MCF 10A (cell line): ENCODE results near the gene ARSG. TPM values are rescaled to one million over a fixed set of nuclear protein-coding genes. Genes with fewer than 3 reads are reported as not detected.
A peak's percentile ranks its signal among the peaks of the same experiment; 100 is the strongest.
"Not testable (repeated sequence)": the region's sequence is repeated elsewhere in the genome, so short reads cannot be mapped to it uniquely, and the experiment has no call there.

Source experiments
- BruUV-seq: library from RNA; stranded (reverse); fragments of 400-500 nt; replicated peaks from 2 replicates; lab custom pipeline; 2021; lab: Mats Ljungman, UMichigan
- CTCF ChIA-PET: fragments of 300-600 bp; sonication (Branson Sonifier 250); formaldehyde crosslinking; extraction: SDS; loops from one replicate; lab custom pipeline; 2021; ENCODE audit warnings: antibody characterized with exemption, inconsistent platforms; lab: Yijun Ruan, JAX
- POLR2A ChIA-PET: fragments of 300-600, 350-650 bp; sonication (Branson Sonifier 250); formaldehyde crosslinking; extraction: SDS; loops from one replicate; lab custom pipeline; 2020; ENCODE audit warnings: antibody characterized with exemption, inconsistent platforms; lab: Yijun Ruan, JAX
- DNase-seq: peaks from one replicate; pipeline ENCODE4 v3.0.0-alpha.2; 2018; ENCODE audit not compliant: unreplicated experiment
- H3K27ac Mint-ChIP-seq: one replicate; pipeline ENCODE4 v1.8.0; 2022; ENCODE audit warnings: mild to moderate bottlenecking, low read depth, mixed read lengths; ENCODE audit not compliant: unreplicated experiment
- H3K27me3 Mint-ChIP-seq: one replicate; pipeline ENCODE4 v1.8.0; 2022; ENCODE audit warnings: mixed read lengths; ENCODE audit not compliant: insufficient read depth, unreplicated experiment
- H3K36me3 Mint-ChIP-seq: one replicate; pipeline ENCODE4 v1.8.0; 2022; ENCODE audit warnings: mild to moderate bottlenecking, moderate library complexity, mixed read lengths; ENCODE audit not compliant: insufficient read depth, unreplicated experiment
- H3K4me1 Mint-ChIP-seq: one replicate; pipeline ENCODE4 v1.8.0; 2022; ENCODE audit warnings: mixed read lengths; ENCODE audit not compliant: insufficient read depth, unreplicated experiment
- H3K4me3 Mint-ChIP-seq: one replicate; pipeline ENCODE4 v1.8.0; 2022; ENCODE audit warnings: mild to moderate bottlenecking, moderate library complexity, mixed read lengths; ENCODE audit not compliant: unreplicated experiment
- H3K9me3 Mint-ChIP-seq: one replicate; pipeline ENCODE4 v1.8.0; 2022; ENCODE audit warnings: mixed read lengths; ENCODE audit not compliant: unreplicated experiment
- intact Hi-C: fragments of 100-400 bp; cut with micrococcal nuclease; formaldehyde crosslinking; loops from 2 replicates; pipeline ENCODE4 v1.14.1; 2022
- total RNA-seq: library from RNA; stranded (reverse); gene quantifications from 2 replicates; pipeline ENCODE4 v1.2.3, GENCODE V29; 2022
- TF ChIP-seq, protein P1 (sequence below): fragments of 200-600 bp; IDR thresholded peaks from one replicate; pipeline ENCODE4 v1.8.0; 2022; ENCODE audit warnings: antibody characterized with exemption, mild to moderate bottlenecking; ENCODE audit not compliant: unreplicated experiment

ARSG gene
- total RNA-seq, 1 experiment from 2014 or later = 5.9 TPM

DNA sequence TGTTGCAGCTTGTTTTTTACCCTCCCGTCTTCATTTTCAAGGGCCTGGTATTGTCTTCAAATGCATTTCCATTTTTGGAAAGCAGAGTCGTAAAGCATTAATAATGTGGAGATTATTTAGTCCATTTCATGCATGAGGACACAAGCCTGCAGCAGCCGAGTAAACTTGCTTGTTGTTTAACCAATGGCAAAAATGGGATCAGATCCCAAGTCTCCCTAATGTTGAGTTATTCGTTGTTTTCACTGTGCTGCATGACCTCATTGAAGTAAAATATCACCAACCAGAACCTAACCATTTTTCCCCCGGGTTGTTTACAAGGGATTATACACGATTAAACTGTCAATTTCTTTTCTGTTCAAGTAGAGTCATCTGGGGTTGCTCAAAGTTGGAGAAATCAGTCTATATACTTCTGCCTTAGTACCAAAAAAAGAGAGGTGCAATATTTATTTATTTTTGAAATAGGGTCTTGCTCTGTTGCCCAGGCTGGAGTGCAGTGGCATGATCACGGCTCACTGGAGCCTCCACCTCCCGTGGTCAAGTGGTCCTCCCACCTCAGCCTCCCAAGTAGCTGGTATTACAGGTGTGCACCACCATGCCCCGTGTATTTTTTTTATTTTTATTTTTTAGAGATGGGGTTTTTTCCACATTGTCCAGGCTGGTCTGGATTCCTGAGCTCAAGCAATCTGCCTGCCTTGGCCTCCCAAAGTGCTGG, 31.1 kb upstream of the ARSG start:
- no peak for DNase-seq
- Mint-ChIP-seq H3K36me3 (peaks cover 16% of the 10 kb centered on the region), H3K9me3 (no peaks in the 10 kb centered on the region), H3K27ac (no peak overlapping the region), H3K4me1 (no peaks in the 10 kb centered on the region), H3K27me3 (no peaks in the 10 kb centered on the region), H3K4me3 (no peak overlapping the region)
- intact Hi-C loops = loop anchor here (5.0 kb wide), 1 partner anchor 502 kb away; no protein-coding TSS in a partner anchor
- TF ChIP-seq, protein P1, sequence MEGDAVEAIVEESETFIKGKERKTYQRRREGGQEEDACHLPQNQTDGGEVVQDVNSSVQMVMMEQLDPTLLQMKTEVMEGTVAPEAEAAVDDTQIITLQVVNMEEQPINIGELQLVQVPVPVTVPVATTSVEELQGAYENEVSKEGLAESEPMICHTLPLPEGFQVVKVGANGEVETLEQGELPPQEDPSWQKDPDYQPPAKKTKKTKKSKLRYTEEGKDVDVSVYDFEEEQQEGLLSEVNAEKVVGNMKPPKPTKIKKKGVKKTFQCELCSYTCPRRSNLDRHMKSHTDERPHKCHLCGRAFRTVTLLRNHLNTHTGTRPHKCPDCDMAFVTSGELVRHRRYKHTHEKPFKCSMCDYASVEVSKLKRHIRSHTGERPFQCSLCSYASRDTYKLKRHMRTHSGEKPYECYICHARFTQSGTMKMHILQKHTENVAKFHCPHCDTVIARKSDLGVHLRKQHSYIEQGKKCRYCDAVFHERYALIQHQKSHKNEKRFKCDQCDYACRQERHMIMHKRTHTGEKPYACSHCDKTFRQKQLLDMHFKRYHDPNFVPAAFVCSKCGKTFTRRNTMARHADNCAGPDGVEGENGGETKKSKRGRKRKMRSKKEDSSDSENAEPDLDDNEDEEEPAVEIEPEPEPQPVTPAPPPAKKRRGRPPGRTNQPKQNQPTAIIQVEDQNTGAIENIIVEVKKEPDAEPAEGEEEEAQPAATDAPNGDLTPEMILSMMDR = no peak
- POLR2A ChIA-PET = interaction anchor here (0.8 to 2.2 kb wide), 3 partner anchors 12 to 198 kb away, joined by 4 to 30 read pairs (median 8); partner anchors contain the start of gene AMZ2
- BruUV-seq = no TSS peak
- CTCF ChIA-PET = interaction anchor here (0.6 to 1.0 kb wide), 7 partner anchors 8 to 207 kb away, joined by 3 to 4 read pairs (median 3); no protein-coding TSS in a partner anchor

DNA sequence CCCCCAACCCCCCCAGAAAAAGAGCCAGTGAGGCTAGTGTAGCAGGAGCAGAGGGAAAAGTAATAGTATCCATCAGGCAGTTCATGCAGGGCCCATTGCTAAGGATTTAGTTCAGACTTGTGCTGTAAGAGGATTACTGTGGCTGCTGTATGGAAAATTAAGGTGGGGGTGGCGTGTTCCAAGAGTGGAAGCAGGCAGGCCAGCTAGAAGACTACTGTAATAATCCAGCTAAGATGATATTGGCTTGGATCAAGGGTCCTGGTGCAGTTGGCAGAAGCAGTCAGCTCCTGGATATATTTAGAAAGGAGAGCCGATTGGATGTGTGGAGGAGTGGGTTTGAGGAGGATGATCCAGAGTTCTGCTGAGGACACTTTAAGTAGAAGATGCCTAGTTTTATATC, 28.8 kb upstream of the ARSG start:
- H3K9me3 Mint-ChIP-seq, H3K27ac Mint-ChIP-seq, DNase-seq, H3K4me3 Mint-ChIP-seq, H3K4me1 Mint-ChIP-seq, BruUV-seq, H3K27me3 Mint-ChIP-seq, H3K36me3 Mint-ChIP-seq: not testable (repeated sequence)
- intact Hi-C loops = loop anchor here (5.0 kb wide), 1 partner anchor 500 kb away; no protein-coding TSS in a partner anchor
- POLR2A ChIA-PET = interaction anchor here (0.6 to 1.6 kb wide), 4 partner anchors 14 to 195 kb away, joined by 3 to 6 read pairs (median 4); partner anchors contain the start of genes AMZ2 and WIPI1
- CTCF ChIA-PET = interaction anchor here (0.6 to 4.9 kb wide), 19 partner anchors 10 to 1072 kb away, joined by 3 to 78 read pairs (median 4); partner anchors contain the start of gene ARSG

DNA sequence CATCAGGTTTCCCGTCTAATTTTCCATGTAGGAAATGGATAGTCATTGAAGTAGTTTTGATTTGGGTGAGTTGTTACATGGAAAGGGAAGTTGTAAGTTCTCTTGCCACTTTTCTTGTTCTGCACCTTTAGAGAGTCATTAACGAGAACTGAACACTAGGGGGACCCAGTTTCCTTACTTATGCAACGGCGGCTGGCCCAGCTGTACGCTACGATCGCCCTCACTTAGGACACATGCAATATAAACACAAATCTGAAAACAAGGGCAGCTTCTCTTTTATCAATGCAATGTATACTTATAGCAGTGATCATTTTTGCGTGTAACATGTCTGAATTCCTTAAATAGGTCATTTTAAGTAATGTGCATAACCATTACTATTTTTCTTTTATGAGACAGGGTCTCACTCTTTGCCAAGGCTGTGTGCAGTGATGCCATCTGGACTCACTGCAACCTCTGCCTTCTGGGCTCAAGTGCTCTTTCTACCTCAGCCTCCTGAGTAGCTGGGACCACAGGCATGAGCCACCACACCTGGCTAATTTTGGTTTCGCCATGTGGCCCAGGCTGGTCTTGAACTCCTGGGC, 28.1 kb upstream of the ARSG start:
- intact Hi-C loops = loop anchor here (1.0 to 5.0 kb wide), 4 partner anchors 136 to 499 kb away; no protein-coding TSS in a partner anchor
- BruUV-seq, H3K27me3 Mint-ChIP-seq, H3K27ac Mint-ChIP-seq, H3K9me3 Mint-ChIP-seq, H3K4me3 Mint-ChIP-seq, H3K36me3 Mint-ChIP-seq, H3K4me1 Mint-ChIP-seq: not testable (repeated sequence)
- ChIA-PET CTCF (interaction anchor here (0.7 to 4.9 kb wide), 22 partner anchors 11 to 1073 kb away, joined by 3 to 78 read pairs (median 4); no protein-coding TSS in a partner anchor), POLR2A (interaction anchor here (0.5 to 1.8 kb wide), 8 partner anchors 15 to 196 kb away, joined by 3 to 6 read pairs (median 4); partner anchors contain the start of genes AMZ2 and WIPI1)
- TF ChIP-seq, protein P1 = peak; percentile 42
- peak; percentile 27 for DNase-seq

DNA sequence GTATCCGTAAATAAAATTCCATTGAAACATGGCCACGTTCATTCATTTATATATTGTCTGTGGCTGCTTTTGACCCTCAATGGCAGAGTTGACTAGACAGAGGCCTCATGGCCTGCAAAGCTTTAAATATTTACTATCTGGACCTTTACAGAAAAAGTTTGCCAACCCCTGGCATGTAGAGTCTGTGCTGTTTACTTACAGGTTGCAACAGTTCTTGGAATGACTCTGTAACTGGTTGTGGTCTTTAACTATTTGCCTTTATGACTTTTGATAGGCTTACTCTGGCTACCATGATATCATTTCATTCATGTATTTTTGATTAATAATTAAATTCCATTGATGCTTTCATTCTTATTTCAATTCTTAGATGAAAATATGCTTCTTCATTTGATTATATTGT, 25.5 kb upstream of the ARSG start:
- POLR2A ChIA-PET = interaction anchor here (2.0 kb wide), 1 partner anchor 190 kb away, joined by 8 read pairs; no protein-coding TSS in a partner anchor

More for the DNA sequence above, 25.5 kb upstream of the ARSG start:
- H3K4me3 Mint-ChIP-seq, H3K36me3 Mint-ChIP-seq, BruUV-seq, H3K27ac Mint-ChIP-seq, intact Hi-C loops, H3K9me3 Mint-ChIP-seq, H3K4me1 Mint-ChIP-seq, DNase-seq, H3K27me3 Mint-ChIP-seq: not testable (repeated sequence)
- CTCF ChIA-PET = interaction anchor here (1.3 to 4.9 kb wide), 3 partner anchors 133 to 200 kb away, joined by 6 to 78 read pairs (median 10); no protein-coding TSS in a partner anchor
